Endodermal cell (in vitro differentiated cells): ENCODE measurements around the gene EFNB1. TPM values are rescaled to one million over a fixed set of nuclear protein-coding genes. Genes with fewer than 3 reads are reported as not detected.

ENCODE experiments used
- DNase-seq: peaks from one replicate; pipeline ENCODE4 v3.0.0-alpha.2; 2017
- H3K27ac ChIP-seq: 2 replicates; pipeline ENCODE4 v1.5.1; 2013; ENCODE audit warnings: mild to moderate bottlenecking, low read depth, low read length, moderate library complexity
- H3K27me3 ChIP-seq: 2 replicates; pipeline ENCODE4 v1.6.1; 2013; ENCODE audit warnings: mild to moderate bottlenecking, low read length, moderate library complexity; ENCODE audit not compliant: insufficient read depth, control insufficient read depth, poor library complexity, severe bottlenecking
- H3K36me3 ChIP-seq: 2 replicates; pipeline ENCODE4 v1.7.0; 2013; ENCODE audit warnings: mild to moderate bottlenecking, low read length, moderate library complexity; ENCODE audit not compliant: control insufficient read depth, insufficient read depth
- H3K4me1 ChIP-seq: one replicate; pipeline ENCODE4 v1.7.0; 2013; ENCODE audit warnings: low read length; ENCODE audit not compliant: control insufficient read depth, insufficient read depth
- H3K4me3 ChIP-seq: 2 replicates; pipeline ENCODE4 v1.5.1; 2013; ENCODE audit warnings: mild to moderate bottlenecking, low read length, moderate library complexity
- H3K9ac ChIP-seq: 2 replicates; pipeline ENCODE4 v1.6.1; 2013; ENCODE audit warnings: mild to moderate bottlenecking, low read length, moderate library complexity; ENCODE audit not compliant: poor library complexity, severe bottlenecking; ENCODE audit errors: extremely low read depth
- H3K9me3 ChIP-seq: 2 replicates; pipeline ENCODE4 v1.6.1; 2013; ENCODE audit warnings: mild to moderate bottlenecking, low read length, moderate library complexity; ENCODE audit not compliant: control insufficient read depth
- H3K27ac Mint-ChIP-seq: 2 replicates; pipeline ENCODE4 v1.8.0; 2020; ENCODE audit warnings: mixed read lengths
- H3K27me3 Mint-ChIP-seq: 2 replicates; pipeline ENCODE4 v1.8.0; 2021; ENCODE audit warnings: mild to moderate bottlenecking, mixed read lengths; ENCODE audit not compliant: insufficient read depth
- H3K36me3 Mint-ChIP-seq: 2 replicates; pipeline ENCODE4 v1.8.0; 2020; ENCODE audit warnings: low read depth, mixed read lengths
- H3K4me1 Mint-ChIP-seq: 2 replicates; pipeline ENCODE4 v1.8.0; 2020; ENCODE audit warnings: mixed read lengths
- H3K4me3 Mint-ChIP-seq: 2 replicates; pipeline ENCODE4 v1.8.0; 2020; ENCODE audit warnings: mild to moderate bottlenecking, moderate library complexity, mixed read lengths
- H3K9me3 Mint-ChIP-seq: 2 replicates; pipeline ENCODE4 v1.8.0; 2020; ENCODE audit warnings: mild to moderate bottlenecking, mixed read lengths
- WGBS, 2 experiments: methylation state at CpG; one replicate each; pipeline versions ENCODE4 v1.1.5 to v1.1.7; 2013; ENCODE audit warnings: missing lambda C conversion rate in 2 of 2, mixed read lengths in 1 of 2; ENCODE audit not compliant: insufficient coverage in 1 of 2, insufficient read length in 1 of 2; 5-methylcytosine and 5-hydroxymethylcytosine counted together
- total RNA-seq, 2 donors: library from RNA; stranded (reverse); fragmentation: NEBNext Ultra II Directional in 1 of 2; extraction: Animal tissue kit (Norgen Biotek cat#: 25700) in 1 of 2; gene quantifications; 2 replicates in 1 of 2; 3 replicates in 1 of 2; pipeline ENCODE4 v1.2.1, GENCODE V29; 2021
- TF ChIP-seq, protein P1 (sequence below): fragments of 200-600 bp; sonication (generic); conservative IDR thresholded peaks from 2 replicates; pipeline ENCODE4 v1.5.0; 2021; ENCODE audit warnings: antibody characterized with exemption, mild to moderate bottlenecking

EFNB1 gene
- total RNA-seq, 2 donors from 2014 or later = 11.1 to 13.6 TPM

DNA sequence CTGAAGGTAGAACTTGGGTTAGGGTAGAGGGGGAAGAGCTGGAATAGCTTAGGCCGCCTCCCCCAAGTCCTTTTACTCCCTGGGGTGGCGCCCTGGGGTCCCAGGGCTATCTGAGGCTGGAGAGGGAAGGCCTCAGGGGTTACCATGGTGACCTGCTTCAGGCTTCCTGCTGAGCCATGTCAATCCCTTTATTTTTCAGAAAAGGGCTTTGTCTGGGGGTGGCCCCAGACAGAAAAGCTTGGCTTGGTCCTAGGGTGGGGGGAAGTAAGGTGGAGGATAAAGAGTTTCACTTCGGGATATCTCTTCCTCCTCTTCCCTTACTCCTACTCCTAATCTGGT lies 6.3 kb downstream of the EFNB1 start:
- Mint-ChIP-seq H3K4me3 (no peak overlapping the region), H3K4me1 (peaks cover 11% of the 10 kb centered on the region), H3K27ac (no peak overlapping the region), H3K9me3 (peaks cover 37% of the 10 kb centered on the region), H3K36me3 (peaks cover 3% of the 10 kb centered on the region), H3K27me3 (peaks cover 44% of the 10 kb centered on the region)
- Histone ChIP-seq H3K9ac (no peak overlapping the region), H3K4me1 (no peaks in the 10 kb centered on the region), H3K36me3 (no peaks in the 10 kb centered on the region), H3K27me3 (peaks cover 18% of the 10 kb centered on the region), H3K9me3 (no peaks in the 10 kb centered on the region), H3K27ac (no peak overlapping the region), H3K4me3 (no peak overlapping the region)
- DNase-seq = no peak
- TF ChIP-seq, protein P1, sequence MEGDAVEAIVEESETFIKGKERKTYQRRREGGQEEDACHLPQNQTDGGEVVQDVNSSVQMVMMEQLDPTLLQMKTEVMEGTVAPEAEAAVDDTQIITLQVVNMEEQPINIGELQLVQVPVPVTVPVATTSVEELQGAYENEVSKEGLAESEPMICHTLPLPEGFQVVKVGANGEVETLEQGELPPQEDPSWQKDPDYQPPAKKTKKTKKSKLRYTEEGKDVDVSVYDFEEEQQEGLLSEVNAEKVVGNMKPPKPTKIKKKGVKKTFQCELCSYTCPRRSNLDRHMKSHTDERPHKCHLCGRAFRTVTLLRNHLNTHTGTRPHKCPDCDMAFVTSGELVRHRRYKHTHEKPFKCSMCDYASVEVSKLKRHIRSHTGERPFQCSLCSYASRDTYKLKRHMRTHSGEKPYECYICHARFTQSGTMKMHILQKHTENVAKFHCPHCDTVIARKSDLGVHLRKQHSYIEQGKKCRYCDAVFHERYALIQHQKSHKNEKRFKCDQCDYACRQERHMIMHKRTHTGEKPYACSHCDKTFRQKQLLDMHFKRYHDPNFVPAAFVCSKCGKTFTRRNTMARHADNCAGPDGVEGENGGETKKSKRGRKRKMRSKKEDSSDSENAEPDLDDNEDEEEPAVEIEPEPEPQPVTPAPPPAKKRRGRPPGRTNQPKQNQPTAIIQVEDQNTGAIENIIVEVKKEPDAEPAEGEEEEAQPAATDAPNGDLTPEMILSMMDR = no peak
- WGBS, 2 experiments = 94% methylated on average over 2 of the region's 3 CpGs; no CpG with 5 or more reads in 1 of the 2 experiments

- peaks cover 14% of the 10 kb centered on the region for H3K27me3 ChIP-seq
- TF ChIP-seq, protein P1 = no peak
- no peaks in the 10 kb centered on the region for H3K36me3 ChIP-seq
- DNase-seq = no peak
- 100% methylated on average over 4 of the region's 5 CpGs for WGBS, 2 experiments
- no peak overlapping the region for H3K27ac ChIP-seq
- Mint-ChIP-seq H3K27ac (no peak overlapping the region), H3K4me3 (no peak overlapping the region), H3K27me3 (peaks cover 40% of the 10 kb centered on the region), H3K4me1 (peaks cover 11% of the 10 kb centered on the region), H3K36me3 (peaks cover 5% of the 10 kb centered on the region), H3K9me3 (peaks cover 41% of the 10 kb centered on the region)
- no peaks in the 10 kb centered on the region for H3K9me3 ChIP-seq
- H3K9ac ChIP-seq = no peak overlapping the region
- no peaks in the 10 kb centered on the region for H3K4me1 ChIP-seq
- H3K4me3 ChIP-seq = no peak overlapping the region
Observed at GRCh38 chrX:68835468-68835867, 6.6 kb downstream of the EFNB1 start.

DNA sequence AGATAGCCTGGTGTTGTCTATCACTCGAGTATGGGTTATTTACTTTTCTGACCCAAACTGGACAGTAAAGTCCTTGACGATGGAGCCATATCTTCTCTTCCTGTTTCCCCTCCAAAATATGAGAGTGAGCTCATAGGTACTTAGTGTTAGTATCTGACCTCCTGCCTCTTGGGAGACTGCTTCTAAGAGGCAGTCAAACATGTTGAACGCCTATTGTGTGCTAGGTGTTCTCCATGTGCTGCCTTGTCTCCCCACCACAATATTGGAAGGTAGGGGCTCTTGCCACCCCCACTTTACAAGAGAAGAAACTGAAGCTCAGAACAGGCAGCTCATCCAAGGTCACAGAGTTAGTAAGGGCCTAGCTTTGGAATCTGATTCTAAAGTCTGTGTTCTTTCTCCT lies 8.3 kb downstream of the EFNB1 start:
- TF ChIP-seq, protein P1 = no peak
- Histone ChIP-seq H3K27ac (no peak overlapping the region), H3K36me3 (no peaks in the 10 kb centered on the region), H3K9me3 (no peaks in the 10 kb centered on the region), H3K4me3 (no peak overlapping the region), H3K27me3 (no peaks in the 10 kb centered on the region), H3K9ac (no peak overlapping the region), H3K4me1 (no peaks in the 10 kb centered on the region)
- DNase-seq = no peak
- peaks cover 47% of the 10 kb centered on the region for H3K9me3 Mint-ChIP-seq
- WGBS, 2 experiments = 94% methylated on average over 3 of the region's 3 CpGs; no CpG with 5 or more reads in 1 of the 2 experiments
- H3K27ac Mint-ChIP-seq = no peak overlapping the region
- H3K27me3 Mint-ChIP-seq = peaks cover 23% of the 10 kb centered on the region
- no peak overlapping the region for H3K4me3 Mint-ChIP-seq
- peaks cover 1% of the 10 kb centered on the region for H3K4me1 Mint-ChIP-seq
- peaks cover 5% of the 10 kb centered on the region for H3K36me3 Mint-ChIP-seq
